PC-9 (cell line): ENCODE measurements around the gene NFKB1.

Experiments used
- EZH2 ChIP-seq: fragments of 200-600 bp; sonication (generic); IDR thresholded peaks from 2 replicates; pipeline ENCODE4 v1.8.0; 2017; ENCODE audit warnings: antibody characterized with exemption, low read depth
- TF ChIP-seq, protein P1 (sequence below): fragments of 200-600 bp; sonication (generic); conservative IDR thresholded peaks from 2 replicates; pipeline ENCODE4 v1.6.1; 2017; ENCODE audit warnings: mixed run types, antibody characterized with exemption, mild to moderate bottlenecking, moderate library complexity

DNA sequence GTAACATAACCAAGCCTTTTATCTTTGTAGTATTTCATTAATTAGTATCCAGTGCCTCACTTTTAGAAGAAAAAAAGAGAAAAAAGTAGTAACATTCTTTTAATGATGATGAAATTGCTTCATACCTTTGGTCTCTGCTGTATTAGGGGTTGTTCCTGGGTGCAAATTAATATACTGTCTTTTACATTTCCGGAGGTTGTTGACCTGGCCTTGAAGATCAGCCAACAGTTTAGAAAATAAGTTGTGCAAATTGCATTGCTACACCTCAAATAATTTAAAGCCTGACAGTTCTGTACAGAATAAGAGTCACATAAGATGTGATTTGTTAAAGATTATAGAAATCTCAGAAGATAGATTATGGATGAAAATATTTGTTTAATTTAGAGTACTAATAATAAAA lies 3.8 kb downstream of the NFKB1 start:
- TF ChIP-seq, protein P1, sequence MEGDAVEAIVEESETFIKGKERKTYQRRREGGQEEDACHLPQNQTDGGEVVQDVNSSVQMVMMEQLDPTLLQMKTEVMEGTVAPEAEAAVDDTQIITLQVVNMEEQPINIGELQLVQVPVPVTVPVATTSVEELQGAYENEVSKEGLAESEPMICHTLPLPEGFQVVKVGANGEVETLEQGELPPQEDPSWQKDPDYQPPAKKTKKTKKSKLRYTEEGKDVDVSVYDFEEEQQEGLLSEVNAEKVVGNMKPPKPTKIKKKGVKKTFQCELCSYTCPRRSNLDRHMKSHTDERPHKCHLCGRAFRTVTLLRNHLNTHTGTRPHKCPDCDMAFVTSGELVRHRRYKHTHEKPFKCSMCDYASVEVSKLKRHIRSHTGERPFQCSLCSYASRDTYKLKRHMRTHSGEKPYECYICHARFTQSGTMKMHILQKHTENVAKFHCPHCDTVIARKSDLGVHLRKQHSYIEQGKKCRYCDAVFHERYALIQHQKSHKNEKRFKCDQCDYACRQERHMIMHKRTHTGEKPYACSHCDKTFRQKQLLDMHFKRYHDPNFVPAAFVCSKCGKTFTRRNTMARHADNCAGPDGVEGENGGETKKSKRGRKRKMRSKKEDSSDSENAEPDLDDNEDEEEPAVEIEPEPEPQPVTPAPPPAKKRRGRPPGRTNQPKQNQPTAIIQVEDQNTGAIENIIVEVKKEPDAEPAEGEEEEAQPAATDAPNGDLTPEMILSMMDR: no peak
- no peak for TF ChIP-seq EZH2
